Spinal cord (tissue), 10 donors: ENCODE results near the gene APLN. TPM values are rescaled to one million over a fixed set of nuclear protein-coding genes. Genes with fewer than 3 reads are reported as not detected.

ENCODE experiments used
- DNase-seq, 6 donors: peaks; one replicate each; pipeline versions ENCODE4 v3.0.0 to v3.0.0-alpha.2; 2013 to 2015; ENCODE audit warnings: low spot score in 6 of 6, low read depth in 4 of 6
- H3K27ac ChIP-seq: one replicate; pipeline ENCODE4 v1.5.1; 2013; ENCODE audit warnings: low read depth, low read length, control low read depth
- H3K27me3 ChIP-seq: one replicate; pipeline ENCODE4 v1.6.1; 2013; ENCODE audit warnings: low read length; ENCODE audit not compliant: control insufficient read depth, insufficient read depth
- H3K36me3 ChIP-seq: one replicate; pipeline ENCODE4 v1.6.1; 2013; ENCODE audit warnings: low read length; ENCODE audit not compliant: control insufficient read depth, insufficient read depth
- H3K4me1 ChIP-seq: one replicate; pipeline ENCODE4 v1.6.1; 2013; ENCODE audit warnings: low read length; ENCODE audit not compliant: control insufficient read depth, insufficient read depth
- H3K4me3 ChIP-seq: one replicate; pipeline ENCODE4 v1.5.1; 2013; ENCODE audit warnings: low read depth, low read length, control low read depth
- H3K9me3 ChIP-seq: one replicate; pipeline ENCODE4 v1.6.1; 2013; ENCODE audit warnings: low read length; ENCODE audit not compliant: control insufficient read depth, insufficient read depth
- WGBS: methylation state at CpG from one replicate; pipeline ENCODE4 v1.1.5; 2013; ENCODE audit warnings: missing lambda C conversion rate; ENCODE audit not compliant: insufficient coverage; 5-methylcytosine and 5-hydroxymethylcytosine counted together
- polyA plus RNA-seq, 2 donors: library from polyadenylated mRNA; unstranded; fragments of 120-200 nt; gene quantifications; one replicate each; pipeline ENCODE4 v1.2.1, GENCODE V29; 2013; ENCODE audit not compliant: insufficient read length in 2 of 2
- total RNA-seq, 2 donors: library from RNA; depleted of rRNA in 1 of 2; stranded (reverse); fragments of 120-200 nt in 1 of 2; fragments of >200 nt in 1 of 2; gene quantifications; one replicate each; pipeline versions ENCODE4 v1.2.3 to v1.2.4, GENCODE V29; 2013 to 2014
- donor health status: healthy.

The APLN gene
- total and polyA plus RNA-seq, 4 donors: 4.7 to 12.2 (median 7.8) TPM

GRCh38 chrX:129609395-129609794 is 45.4 kb downstream of the APLN start:
- peaks cover 5% of the 10 kb centered on the region for H3K27me3 ChIP-seq
- DNase-seq: no peak
- 17% methylated on average over 1 of the region's 1 CpG for WGBS

DNA sequence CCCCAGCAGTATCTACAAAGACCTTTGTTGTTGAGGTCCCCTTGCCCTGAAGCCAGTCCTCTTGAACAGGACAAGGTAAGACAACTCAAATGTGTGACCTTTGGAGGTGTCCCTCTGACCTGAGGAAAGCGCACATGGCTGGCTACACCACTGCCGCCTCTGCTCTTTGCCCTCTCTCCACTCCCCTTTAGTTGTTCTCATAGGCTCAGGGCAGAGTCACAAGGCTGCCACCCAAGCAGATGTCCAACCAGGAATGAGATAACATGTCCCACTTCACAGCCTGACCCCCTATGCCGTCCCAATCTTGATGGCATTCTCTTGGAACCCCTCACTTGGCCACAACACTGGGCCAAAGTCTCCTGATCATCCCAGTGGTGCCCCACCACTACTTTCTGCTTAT is 46.3 kb downstream of the APLN start:
- WGBS: 62% methylated on average over 3 of the region's 3 CpGs
- H3K4me1 ChIP-seq: peaks cover 21% of the 10 kb centered on the region

More at GRCh38 chrX:129609395-129609794, 45.4 kb downstream of the APLN start:
- Histone ChIP-seq H3K4me3 (no peak overlapping the region), H3K36me3 (no peaks in the 10 kb centered on the region), H3K9me3 (no peaks in the 10 kb centered on the region), H3K27ac (no peak overlapping the region), H3K4me1 (peaks cover 13% of the 10 kb centered on the region)

GRCh38 chrX:129606918-129607317 is 47.8 kb downstream of the APLN start:
- Histone ChIP-seq H3K27ac (no peak overlapping the region), H3K4me3 (no peak overlapping the region), H3K4me1 (peaks cover 22% of the 10 kb centered on the region), H3K36me3 (no peaks in the 10 kb centered on the region), H3K27me3 (peaks cover 5% of the 10 kb centered on the region), H3K9me3 (no peaks in the 10 kb centered on the region)
- 4% methylated on average over 3 of the region's 5 CpGs for WGBS
- peak in 4 of 6 donors; percentile 47 to 89 (median 70) for DNase-seq

More for the DNA sequence above, 46.3 kb downstream of the APLN start:
- Histone ChIP-seq H3K36me3 (no peaks in the 10 kb centered on the region), H3K27me3 (peaks cover 5% of the 10 kb centered on the region), H3K4me3 (no peak overlapping the region), H3K27ac (no peak overlapping the region), H3K9me3 (no peaks in the 10 kb centered on the region)
- no peak for DNase-seq

- no peaks in the 10 kb centered on the region for H3K9me3 ChIP-seq
- H3K27me3 ChIP-seq: peaks cover 8% of the 10 kb centered on the region
- no peaks in the 10 kb centered on the region for H3K36me3 ChIP-seq
- H3K4me1 ChIP-seq: peaks cover 26% of the 10 kb centered on the region
- DNase-seq: peak in 2 of 6 donors; percentile 46 to 65
- no peak overlapping the region for H3K27ac ChIP-seq
- H3K4me3 ChIP-seq: no peak overlapping the region
- WGBS: 48% methylated on average over 7 of the region's 11 CpGs
These were observed 53.8 kb downstream of the APLN start for GRCh38 chrX:129600981-129601424.

- no peaks in the 10 kb centered on the region for H3K9me3 ChIP-seq
- peaks cover 6% of the 10 kb centered on the region for H3K27me3 ChIP-seq
- H3K4me3 ChIP-seq: no peak overlapping the region
- peaks cover 19% of the 10 kb centered on the region for H3K4me1 ChIP-seq
- H3K36me3 ChIP-seq: no peaks in the 10 kb centered on the region
- H3K27ac ChIP-seq: no peak overlapping the region
- DNase-seq: no peak
- 56% methylated on average over 3 of the region's 5 CpGs for WGBS
These were observed 54.8 kb downstream of the APLN start for GRCh38 chrX:129599996-129600395.

DNA sequence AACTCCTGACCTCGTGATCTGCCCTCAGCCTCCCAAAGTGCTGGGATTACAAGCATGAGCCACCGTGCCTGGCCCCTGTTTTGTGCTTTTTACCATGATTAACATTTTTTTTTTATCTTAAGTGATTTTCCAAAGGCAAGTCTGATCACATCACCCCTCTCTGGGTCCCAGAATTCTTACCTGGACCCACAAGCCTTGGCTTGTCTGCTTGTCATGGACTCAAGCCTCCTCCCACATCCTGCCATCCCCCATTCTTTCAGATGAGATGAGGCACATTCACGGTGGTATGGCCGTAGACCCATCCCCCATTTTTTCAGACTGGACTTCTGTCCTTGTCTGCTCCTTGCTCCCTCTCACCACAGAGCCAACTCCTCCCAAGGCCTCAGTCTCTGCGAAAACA is 55.3 kb downstream of the APLN start:
- H3K4me3 ChIP-seq: no peak overlapping the region
- DNase-seq: no peak
- 72% methylated on average over 5 of the region's 5 CpGs for WGBS
- no peaks in the 10 kb centered on the region for H3K36me3 ChIP-seq
- H3K27me3 ChIP-seq: peaks cover 6% of the 10 kb centered on the region
- H3K4me1 ChIP-seq: peaks cover 14% of the 10 kb centered on the region
- H3K9me3 ChIP-seq: no peaks in the 10 kb centered on the region
- no peak overlapping the region for H3K27ac ChIP-seq

GRCh38 chrX:129597905-129598304 is 56.9 kb downstream of the APLN start:
- Histone ChIP-seq H3K9me3 (no peaks in the 10 kb centered on the region), H3K27ac (no peak overlapping the region), H3K27me3 (peaks cover 6% of the 10 kb centered on the region), H3K4me1 (peaks cover 4% of the 10 kb centered on the region), H3K4me3 (no peak overlapping the region), H3K36me3 (peaks cover 3% of the 10 kb centered on the region)
- 67% methylated on average over 5 of the region's 5 CpGs for WGBS
- DNase-seq: no peak

DNA sequence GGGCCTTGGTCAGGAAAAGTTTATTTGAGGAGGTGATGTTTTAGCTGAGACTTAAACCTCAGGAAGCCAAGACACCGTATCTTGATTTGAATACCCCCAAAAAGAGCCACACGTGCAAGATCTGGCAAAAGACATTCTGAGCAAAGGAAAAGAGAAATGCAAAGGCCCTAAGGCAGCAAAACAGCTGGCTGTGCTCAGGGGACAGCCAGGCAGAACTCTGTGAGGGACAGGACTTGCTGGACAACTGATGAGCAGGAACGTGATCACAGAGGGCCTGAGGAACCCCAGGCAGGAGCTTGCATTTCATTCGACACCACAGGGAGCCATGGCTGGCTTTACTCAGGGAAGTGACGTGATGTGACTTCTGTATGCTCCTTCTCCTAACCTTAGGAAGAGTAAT is 58.7 kb downstream of the APLN start:
- Histone ChIP-seq H3K27ac (no peak overlapping the region), H3K36me3 (peaks cover 3% of the 10 kb centered on the region), H3K27me3 (peaks cover 6% of the 10 kb centered on the region), H3K9me3 (no peaks in the 10 kb centered on the region), H3K4me3 (no peak overlapping the region), H3K4me1 (peaks cover 3% of the 10 kb centered on the region)
- WGBS: 67% methylated on average over 3 of the region's 5 CpGs
- DNase-seq: no peak

Other genes with a start within 250 kb of the APLN start
- 100 to 1,000 TPM in 1 of 2 donors, 10 to 100 TPM in 1; 77.5 to 115 TPM for gene SMARCA1, start 131.5 kb downstream of the APLN start, total RNA-seq
- gene SMARCA1, start 131.5 kb downstream of the APLN start, polyA plus RNA-seq: 10 to 100 TPM; 50.0 to 62.4 TPM
- 10 to 100 TPM; 25.5 to 37.2 TPM for gene OCRL, start 114.7 kb downstream of the APLN start, total RNA-seq
- gene OCRL, start 114.7 kb downstream of the APLN start, polyA plus RNA-seq: 10 to 100 TPM; 32.8 to 34.6 TPM
- 1 to 10 TPM; 2.0 to 4.1 TPM for gene XPNPEP2, start 84.0 kb upstream of the APLN start, total RNA-seq
- gene XPNPEP2, start 84.0 kb upstream of the APLN start, polyA plus RNA-seq: 1 to 10 TPM in 1 of 2 donors, under 1 TPM in 1; 0.87 to 2.5 TPM
- 1 to 10 TPM; 4.8 to 8.2 TPM for gene SASH3, start 125.0 kb upstream of the APLN start, total RNA-seq
- gene SASH3, start 125.0 kb upstream of the APLN start, polyA plus RNA-seq: 1 to 10 TPM; 4.9 to 5.6 TPM
- gene ZDHHC9, start 188.9 kb upstream of the APLN start, total RNA-seq: 10 to 100 TPM; 36.4 to 68.4 TPM
- gene ZDHHC9, start 188.9 kb upstream of the APLN start, polyA plus RNA-seq: 10 to 100 TPM; 90.3 to 96.7 TPM